Stromal cell of bone marrow (primary cell): ENCODE measurements around the gene C12orf54.
"Not testable (repeated sequence)": the region's sequence is repeated elsewhere in the genome, so short reads cannot be mapped to it uniquely, and the experiment has no call there.

Experiments
- DNase-seq: peaks from one replicate; pipeline ENCODE4 v3.0.0-alpha.2; 2012; ENCODE audit warnings: low read depth

C12orf54 gene

DNA sequence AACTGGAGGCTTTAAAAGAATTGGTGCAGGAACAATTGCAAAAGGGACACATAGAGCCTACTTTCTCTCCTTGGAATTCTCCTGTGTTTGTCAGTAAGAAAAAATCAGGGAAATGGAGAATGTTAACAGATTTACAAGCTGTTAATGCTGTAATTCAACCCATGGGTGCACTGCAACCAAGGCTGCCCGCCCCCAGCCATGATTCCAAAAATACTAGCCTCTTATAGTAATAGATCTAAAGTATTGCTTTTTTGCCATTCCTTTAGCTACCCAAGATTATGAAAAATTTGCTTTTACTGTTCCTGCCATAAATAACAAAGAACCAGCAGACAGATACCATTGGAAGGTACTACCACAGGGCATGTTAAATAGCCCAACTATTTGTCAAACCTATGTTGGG lies 27.8 kb downstream of the C12orf54 start:
- DNase-seq = no peak

DNA sequence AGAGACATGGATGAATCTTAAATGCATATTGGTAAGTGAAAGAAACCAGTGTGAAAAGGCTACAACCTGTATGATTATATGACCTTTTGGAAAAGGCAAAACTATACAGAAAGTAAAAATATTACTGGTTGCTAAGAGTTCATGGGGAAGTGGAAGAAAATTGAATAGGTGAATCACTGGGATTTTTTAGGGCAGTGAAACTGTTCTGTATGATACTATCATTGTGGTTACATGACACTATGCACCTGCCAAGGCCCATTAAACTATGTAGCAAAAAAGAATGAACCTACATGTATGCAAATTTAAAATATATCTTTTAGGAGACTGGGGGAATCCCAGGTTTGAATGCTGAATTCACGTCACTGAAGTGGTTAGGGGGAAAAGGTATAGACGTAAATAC lies 30.6 kb downstream of the C12orf54 start:
- no peak for DNase-seq

DNA sequence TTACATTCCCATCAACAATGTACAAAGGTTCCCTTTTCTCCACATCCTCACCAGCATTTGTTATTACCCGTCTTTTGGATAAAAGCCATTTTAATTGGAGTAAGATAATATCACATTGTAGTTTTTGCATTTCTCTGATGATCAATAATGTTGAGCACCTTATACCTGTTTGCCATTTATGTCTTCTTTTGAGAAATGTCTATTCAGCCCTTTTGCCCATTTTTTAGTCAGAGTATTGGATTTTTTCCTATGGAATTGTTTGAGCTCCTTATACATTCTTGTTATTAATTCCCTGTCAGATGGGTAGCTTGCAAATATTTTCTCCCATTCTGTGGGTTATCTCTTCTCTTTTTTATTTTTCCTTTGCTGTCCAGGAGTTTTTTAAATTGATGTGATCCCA lies 32.4 kb downstream of the C12orf54 start:
- DNase-seq = no peak

DNA sequence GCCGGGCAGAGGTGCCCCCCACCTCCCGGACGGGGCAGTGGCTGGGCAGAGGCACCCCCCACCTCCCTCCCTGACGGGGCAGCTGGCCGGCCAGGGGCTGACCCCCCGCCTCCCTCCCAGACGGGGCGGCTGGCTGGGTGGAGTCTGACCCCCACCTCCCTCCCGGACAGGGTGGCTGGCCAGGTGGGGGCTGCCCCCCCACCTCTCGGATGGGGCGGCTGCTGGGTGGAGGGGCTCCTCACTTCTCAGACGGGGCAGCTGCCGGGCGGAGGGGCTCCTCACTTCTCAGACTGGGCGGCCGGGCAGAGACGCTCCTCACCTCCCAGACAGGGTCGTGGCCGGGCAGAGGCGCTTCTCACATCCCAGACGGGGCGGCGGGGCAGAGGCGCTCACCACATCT lies 38.1 kb downstream of the C12orf54 start:
- not testable (repeated sequence) for DNase-seq

DNA sequence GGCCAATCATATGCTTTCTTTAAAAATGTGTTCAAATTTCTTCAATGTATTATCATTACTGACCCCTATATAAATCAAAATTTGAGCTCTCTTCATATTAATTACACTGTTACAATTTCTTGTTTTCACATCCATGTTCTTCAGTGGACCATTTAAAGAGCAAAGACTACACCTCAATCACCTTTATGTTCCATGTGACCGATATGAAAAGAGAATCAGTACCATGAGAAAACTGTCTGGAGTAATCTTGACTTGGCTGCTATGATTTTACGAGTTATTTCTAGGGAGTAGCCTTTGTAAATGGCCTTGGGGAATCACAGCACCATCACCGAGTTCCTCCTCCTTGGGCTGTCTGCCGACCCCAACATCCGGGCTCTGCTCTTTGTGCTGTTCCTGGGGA lies 43.0 kb downstream of the C12orf54 start, which contains the start of gene OR8S1:
TSS of gene OR8S1 (plus strand) at position 301 of the 400 bp plus-strand sequence. CDS start at position 301, 0 bp downstream.
- no peak for DNase-seq

DNA sequence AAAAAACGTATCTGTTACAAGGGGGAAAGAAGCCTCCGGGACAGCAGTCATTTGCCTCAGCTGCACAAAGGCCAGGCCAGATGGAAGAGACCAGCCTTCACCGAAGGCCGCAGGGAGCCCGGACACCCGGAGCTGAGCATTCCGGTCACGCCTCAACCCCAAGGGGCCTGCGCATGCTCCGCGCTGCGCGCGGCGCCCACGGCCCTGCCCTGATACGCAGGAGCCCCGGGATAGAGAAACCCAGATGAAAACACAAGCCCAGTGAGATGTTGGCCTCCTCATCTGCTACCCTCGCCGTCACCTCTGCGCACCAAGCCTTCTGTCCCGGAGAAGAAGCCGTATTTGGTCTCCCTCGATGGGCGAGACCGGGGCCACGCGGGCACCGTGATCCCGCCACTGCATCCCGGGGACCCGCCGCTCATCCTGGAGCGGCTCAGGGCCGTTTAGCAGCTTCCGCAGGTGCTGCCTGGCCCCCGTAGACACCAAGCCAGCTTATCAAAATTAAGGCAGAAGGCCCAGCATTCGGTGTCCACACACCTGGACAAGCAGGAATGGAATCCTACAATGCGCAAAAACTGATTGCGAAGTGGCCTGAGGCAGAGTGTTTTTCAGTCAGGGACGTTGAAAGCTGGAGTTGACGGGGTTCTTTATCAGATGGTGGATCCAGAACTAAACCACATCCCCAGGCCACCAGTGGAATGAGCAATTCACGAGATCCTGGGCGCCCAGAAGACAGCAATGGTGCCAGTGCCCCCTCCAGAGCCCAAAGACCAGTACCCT lies 45.8 kb downstream of the C12orf54 start:
- DNase-seq = no peak

DNA sequence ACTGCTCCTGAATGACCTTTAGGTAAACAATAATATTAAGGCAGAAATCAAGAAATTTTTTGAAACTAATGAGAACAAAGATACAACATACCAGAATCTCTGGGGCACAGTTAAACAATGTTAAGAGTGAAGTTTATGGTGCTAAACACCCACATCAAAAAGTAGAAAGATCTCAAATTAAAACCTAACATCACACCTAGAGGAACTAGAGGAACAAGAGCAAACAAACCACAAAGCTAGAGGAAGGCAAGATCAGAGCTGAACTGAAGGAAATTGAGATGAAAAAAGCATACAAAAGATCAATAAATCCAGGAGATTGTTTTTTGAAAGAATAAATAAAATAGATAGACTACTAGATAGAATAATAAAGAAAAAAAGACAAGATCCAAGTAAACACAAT lies 50.3 kb downstream of the C12orf54 start:
- DNase-seq = no peak

DNA sequence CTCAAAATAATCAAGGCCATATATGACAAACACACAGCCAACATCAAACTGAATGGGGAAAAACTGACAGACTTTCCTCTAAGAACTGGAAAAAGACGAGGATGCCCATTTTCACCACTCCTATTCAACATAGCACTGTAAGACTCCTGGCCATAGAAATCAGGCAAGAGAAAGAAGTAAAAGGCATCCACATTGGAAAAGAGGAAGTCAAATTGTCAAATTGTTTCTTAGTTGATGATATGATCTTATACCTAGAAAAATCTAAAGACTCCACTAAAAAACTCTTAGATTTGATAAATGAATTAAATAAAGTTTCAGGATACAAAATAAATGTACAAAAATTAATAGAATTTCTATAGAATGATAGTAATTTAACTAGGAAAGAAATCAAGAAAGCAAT lies 54.3 kb downstream of the C12orf54 start:
- DNase-seq = no peak

DNA sequence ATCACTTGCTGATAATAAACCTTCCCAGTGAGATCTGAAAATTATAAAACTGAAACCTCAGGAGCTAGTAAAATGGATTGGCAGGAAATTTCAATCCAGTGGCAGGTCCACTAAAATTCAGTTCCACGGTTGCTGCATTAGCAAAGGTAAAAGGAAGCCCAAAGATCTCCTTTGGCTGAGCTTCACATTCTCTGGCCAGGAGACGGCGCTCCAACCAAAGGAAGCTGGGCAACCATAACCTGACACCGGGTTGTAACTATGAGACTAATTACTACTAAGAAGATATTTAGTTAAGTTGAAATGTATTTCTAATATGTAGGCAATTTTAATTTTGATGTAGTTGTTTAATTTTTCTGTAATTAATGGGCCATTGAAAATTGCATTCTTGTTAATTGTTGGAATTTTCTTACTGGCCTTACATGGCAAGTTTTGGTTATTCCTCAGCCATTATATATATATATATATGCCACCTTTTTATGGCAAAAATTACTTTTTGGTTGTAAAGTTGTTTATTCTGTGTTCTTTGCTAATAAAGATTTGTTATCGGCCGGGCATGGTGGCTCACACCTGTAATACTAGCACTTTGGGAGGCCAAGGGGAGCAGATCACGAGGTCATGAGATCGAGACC lies 60.1 kb downstream of the C12orf54 start:
- DNase-seq = peak; percentile 4

DNA sequence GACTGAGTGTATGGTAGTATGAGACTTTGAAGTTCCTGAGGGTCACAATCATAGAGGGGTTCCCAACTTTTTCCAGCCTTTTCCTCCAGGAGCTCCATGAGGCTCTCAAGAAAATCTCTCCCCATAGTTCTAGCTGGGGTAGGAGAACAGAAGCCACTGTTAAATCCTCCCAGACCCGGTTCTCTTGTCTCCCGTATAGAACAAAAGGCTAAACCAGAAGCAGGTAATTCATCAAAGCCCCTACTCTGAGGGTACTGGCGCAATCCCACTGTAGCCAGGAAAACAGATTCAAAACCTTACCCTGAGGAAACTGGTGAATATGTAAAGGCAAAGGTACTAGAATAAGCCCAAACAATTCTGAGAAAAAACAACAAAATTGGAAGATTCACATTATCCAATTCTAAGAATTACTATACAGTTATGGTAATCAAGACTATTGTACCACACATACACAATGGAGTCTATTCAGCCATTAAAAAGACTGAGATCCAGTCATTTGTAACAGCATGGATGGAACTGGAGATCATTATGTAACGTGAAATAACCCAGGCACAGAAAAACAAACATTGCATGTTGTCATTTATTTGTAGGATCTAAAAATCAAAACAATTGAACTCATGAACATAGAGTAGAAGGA lies 63.7 kb downstream of the C12orf54 start:
- DNase-seq = no peak
